Activated CD8-positive, alpha-beta T cell treated with anti-CD3 and anti-CD28 coated beads, Interleukin-2, amount 10 ng/mL, durations not matched to agents 7 days and 5 days (primary cell): ENCODE measurements around the gene FLT1. TPM values are rescaled to one million over a fixed set of nuclear protein-coding genes. Genes with fewer than 3 reads are reported as not detected.

Experiments
- ATAC-seq: fragments of 150-1000 bp; cut with Tn5 transposase; one replicate; pipeline ENCODE4 v1.10.0; 2021; ENCODE audit warnings: moderate library complexity
- CTCF ChIA-PET: fragments of 350-600 bp; sonication (Branson Sonifier 250); formaldehyde crosslinking; loops from one replicate; lab custom pipeline; 2021; ENCODE audit warnings: antibody characterized with exemption; lab: Charles Lee
- POLR2A ChIA-PET: fragments of 350-600 bp; sonication (Branson Sonifier 250); formaldehyde crosslinking; loops from one replicate; lab custom pipeline; 2021; ENCODE audit warnings: antibody characterized with exemption; lab: Charles Lee
- DNase-seq: peaks from one replicate; pipeline ENCODE4 v3.0.0-alpha.2; 2020
- H3K27ac Mint-ChIP-seq: one replicate; pipeline ENCODE4 v1.8.0; 2021; ENCODE audit warnings: mild to moderate bottlenecking, mixed read lengths
- H3K27me3 Mint-ChIP-seq: one replicate; pipeline ENCODE4 v1.8.0; 2021; ENCODE audit warnings: low read depth, mixed read lengths
- H3K36me3 Mint-ChIP-seq: one replicate; pipeline ENCODE4 v1.8.0; 2021; ENCODE audit warnings: low read depth, mixed read lengths
- H3K4me1 Mint-ChIP-seq: one replicate; pipeline ENCODE4 v1.8.0; 2021; ENCODE audit warnings: low read depth, mixed read lengths
- H3K4me3 Mint-ChIP-seq: one replicate; pipeline ENCODE4 v1.8.0; 2021; ENCODE audit warnings: mild to moderate bottlenecking, mixed read lengths
- H3K9me3 Mint-ChIP-seq: one replicate; pipeline ENCODE4 v1.8.0; 2022; ENCODE audit warnings: mixed read lengths; ENCODE audit not compliant: insufficient read depth
- total RNA-seq, 2 experiments: library from RNA; stranded (reverse); gene quantifications; one replicate each; pipeline ENCODE4 v1.2.3, GENCODE V29; 2021

The FLT1 gene, protein sequence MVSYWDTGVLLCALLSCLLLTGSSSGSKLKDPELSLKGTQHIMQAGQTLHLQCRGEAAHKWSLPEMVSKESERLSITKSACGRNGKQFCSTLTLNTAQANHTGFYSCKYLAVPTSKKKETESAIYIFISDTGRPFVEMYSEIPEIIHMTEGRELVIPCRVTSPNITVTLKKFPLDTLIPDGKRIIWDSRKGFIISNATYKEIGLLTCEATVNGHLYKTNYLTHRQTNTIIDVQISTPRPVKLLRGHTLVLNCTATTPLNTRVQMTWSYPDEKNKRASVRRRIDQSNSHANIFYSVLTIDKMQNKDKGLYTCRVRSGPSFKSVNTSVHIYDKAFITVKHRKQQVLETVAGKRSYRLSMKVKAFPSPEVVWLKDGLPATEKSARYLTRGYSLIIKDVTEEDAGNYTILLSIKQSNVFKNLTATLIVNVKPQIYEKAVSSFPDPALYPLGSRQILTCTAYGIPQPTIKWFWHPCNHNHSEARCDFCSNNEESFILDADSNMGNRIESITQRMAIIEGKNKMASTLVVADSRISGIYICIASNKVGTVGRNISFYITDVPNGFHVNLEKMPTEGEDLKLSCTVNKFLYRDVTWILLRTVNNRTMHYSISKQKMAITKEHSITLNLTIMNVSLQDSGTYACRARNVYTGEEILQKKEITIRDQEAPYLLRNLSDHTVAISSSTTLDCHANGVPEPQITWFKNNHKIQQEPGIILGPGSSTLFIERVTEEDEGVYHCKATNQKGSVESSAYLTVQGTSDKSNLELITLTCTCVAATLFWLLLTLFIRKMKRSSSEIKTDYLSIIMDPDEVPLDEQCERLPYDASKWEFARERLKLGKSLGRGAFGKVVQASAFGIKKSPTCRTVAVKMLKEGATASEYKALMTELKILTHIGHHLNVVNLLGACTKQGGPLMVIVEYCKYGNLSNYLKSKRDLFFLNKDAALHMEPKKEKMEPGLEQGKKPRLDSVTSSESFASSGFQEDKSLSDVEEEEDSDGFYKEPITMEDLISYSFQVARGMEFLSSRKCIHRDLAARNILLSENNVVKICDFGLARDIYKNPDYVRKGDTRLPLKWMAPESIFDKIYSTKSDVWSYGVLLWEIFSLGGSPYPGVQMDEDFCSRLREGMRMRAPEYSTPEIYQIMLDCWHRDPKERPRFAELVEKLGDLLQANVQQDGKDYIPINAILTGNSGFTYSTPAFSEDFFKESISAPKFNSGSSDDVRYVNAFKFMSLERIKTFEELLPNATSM (N-terminal part only)
- total RNA-seq = 1 to 10 TPM in 1 of 2 experiments, under 1 TPM in 1; 0.95 to 1.3 TPM

DNA sequence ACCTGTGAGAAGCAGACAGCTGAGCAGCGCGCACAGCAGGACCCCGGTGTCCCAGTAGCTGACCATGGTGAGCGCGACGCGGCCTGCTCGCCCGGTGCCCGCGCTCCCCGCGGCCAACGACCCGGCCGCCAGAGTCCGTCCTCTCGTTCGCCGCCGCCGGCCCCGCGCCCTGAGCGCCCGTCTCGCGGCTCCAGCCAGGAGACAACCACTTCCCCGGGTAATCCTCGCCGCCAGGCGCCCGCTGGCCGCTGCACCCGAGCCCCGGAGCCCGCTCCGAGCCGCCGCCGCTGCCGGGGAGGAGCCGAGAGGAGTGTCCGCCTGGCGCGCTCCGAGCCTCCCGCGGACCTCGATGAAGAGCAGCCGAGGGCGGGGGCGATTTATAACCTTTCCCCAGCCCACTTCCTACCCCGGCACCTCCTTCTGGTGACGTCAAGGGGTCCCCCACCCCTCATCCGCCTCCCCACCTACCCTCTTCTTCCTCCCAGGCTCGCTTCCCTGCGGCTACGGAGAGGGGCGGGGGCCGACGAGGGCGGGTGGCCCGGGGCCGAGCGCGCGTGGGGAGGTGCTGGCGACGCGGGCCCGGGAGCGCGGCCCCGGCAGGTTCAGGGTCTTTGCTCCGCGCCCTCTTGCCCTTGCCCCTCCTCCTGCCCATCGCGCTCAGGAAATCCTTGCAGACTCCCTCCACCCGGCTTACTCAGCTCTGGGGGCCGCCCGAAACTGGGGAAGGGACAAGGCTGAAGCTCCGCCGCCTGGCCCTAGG lies at the start of gene FLT1:
Gene FLT1 (minus strand): TSS at position 351 of the 760 bp plus-strand sequence. CDS start 285 bp downstream, at position 66.
- H3K27me3 Mint-ChIP-seq = peaks cover 50% of the 10 kb centered on the region

DNA sequence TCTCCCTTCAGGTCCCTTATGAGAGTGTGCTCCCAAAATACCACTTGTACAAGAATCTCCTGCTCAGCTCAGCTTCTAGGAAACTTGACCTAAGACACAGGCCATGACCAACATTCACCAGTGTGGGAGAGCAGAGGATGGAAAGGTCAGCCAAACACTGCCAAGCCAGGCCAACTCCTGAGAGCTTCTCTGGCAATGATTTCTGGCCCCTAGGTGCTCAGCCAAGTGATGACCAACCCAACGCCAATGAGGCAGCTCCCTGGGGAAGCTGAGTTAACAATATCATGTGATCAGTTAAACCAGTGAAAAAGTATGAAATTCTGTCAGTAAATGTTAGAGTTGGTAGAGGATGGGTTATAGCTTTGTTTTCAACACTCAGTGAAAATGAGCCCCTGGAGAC lies 49.1 kb upstream of the FLT1 start:
- DNase-seq = no peak
- Mint-ChIP-seq H3K4me3 (no peak overlapping the region), H3K27me3 (peaks cover 9% of the 10 kb centered on the region), H3K4me1 (no peaks in the 10 kb centered on the region), H3K36me3 (no peaks in the 10 kb centered on the region), H3K9me3 (no peaks in the 10 kb centered on the region), H3K27ac (no peak overlapping the region)
- ChIA-PET CTCF (no interaction called here), POLR2A (no interaction called here)
- ATAC-seq = no peak

More for the DNA sequence above, at the start of gene FLT1:
- peaks cover 25% of the 10 kb centered on the region for H3K4me1 Mint-ChIP-seq
- ChIA-PET POLR2A (interaction anchor here (1.0 kb wide), 1 partner anchor 164 kb away, joined by 3 read pairs; no protein-coding TSS in a partner anchor), CTCF (no interaction called here)
- peak within 1 kb of the TSS; percentile 43 for H3K4me3 Mint-ChIP-seq
- no peaks in the 10 kb centered on the region for H3K36me3 Mint-ChIP-seq
- peak; percentile 46 for DNase-seq
- H3K27ac Mint-ChIP-seq = no peak within 1 kb of the TSS
- peak; percentile 50 for ATAC-seq
- H3K9me3 Mint-ChIP-seq = no peaks in the 10 kb centered on the region

DNA sequence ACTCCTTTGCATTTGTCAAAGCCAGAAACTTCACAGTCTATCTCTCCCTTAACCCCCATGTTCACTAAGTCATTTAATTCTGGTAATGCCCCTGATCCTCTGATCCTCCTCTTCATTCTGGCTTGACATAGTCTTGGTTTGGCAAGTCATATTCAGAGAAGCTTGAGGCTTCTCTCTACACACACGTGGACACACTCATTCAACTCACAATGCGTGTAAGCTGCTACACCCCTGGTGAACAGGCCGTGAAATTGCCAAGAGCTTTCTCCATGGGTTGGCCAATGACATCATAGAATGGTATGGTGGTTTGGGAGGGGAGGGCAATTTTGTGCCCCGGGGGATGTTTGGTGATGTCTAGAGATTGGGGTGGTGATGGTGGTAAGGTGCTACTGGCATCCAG lies 47.9 kb upstream of the FLT1 start:
- peaks cover 8% of the 10 kb centered on the region for H3K27me3 Mint-ChIP-seq
- ChIA-PET POLR2A (no interaction called here), CTCF (no interaction called here)
- DNase-seq = no peak
- no peaks in the 10 kb centered on the region for H3K4me1 Mint-ChIP-seq
- ATAC-seq = no peak
- H3K4me3 Mint-ChIP-seq = no peak overlapping the region
- H3K9me3 Mint-ChIP-seq = no peaks in the 10 kb centered on the region
- H3K36me3 Mint-ChIP-seq = no peaks in the 10 kb centered on the region
- no peak overlapping the region for H3K27ac Mint-ChIP-seq

DNA sequence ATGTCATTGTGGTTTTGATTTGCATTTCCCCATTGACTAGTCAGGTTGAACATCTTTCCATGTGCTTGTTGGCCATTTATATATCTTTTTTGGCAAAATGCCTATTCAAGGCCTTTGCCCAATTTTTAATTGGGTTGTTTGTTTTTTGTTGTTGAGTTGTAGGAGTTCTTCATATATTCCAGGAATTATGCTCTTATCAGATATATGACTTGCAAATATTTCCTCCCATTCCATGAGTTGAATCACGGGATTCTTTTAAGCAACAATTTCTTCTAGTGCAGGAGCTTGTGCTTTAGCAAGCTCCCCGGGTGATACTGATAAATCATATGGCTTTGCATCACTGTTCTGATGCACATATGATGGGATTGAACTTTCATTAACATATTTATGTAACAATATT lies 47.0 kb upstream of the FLT1 start:
- H3K4me3 Mint-ChIP-seq = no peak overlapping the region
- ATAC-seq = no peak
- H3K36me3 Mint-ChIP-seq = no peaks in the 10 kb centered on the region
- POLR2A ChIA-PET = no interaction called here
- H3K27ac Mint-ChIP-seq = no peak overlapping the region
- CTCF ChIA-PET = no interaction called here
- DNase-seq = no peak
- no peaks in the 10 kb centered on the region for H3K4me1 Mint-ChIP-seq
- H3K27me3 Mint-ChIP-seq = peaks cover 10% of the 10 kb centered on the region
- H3K9me3 Mint-ChIP-seq = no peaks in the 10 kb centered on the region

DNA sequence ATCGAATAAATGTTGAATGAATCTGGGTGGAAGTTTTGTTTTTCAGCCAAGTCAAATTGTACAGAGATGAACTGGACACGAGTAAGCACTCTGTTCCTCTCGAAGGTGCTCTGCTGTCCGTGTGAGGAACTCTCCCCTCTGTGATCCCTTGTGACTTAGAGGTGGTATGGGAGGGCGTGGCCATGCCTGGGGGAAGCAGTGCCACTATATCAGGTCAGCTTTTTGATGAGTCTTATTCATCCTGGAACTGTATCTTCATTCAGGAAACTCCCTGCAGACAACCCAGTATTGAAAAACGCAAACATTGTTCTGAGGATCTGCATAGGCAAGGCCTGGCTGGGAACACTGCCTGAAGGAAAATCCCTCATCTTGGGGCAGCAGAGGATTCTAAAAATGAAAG lies 45.7 kb upstream of the FLT1 start:
- no peaks in the 10 kb centered on the region for H3K4me1 Mint-ChIP-seq
- DNase-seq (no peak), ATAC-seq (no peak)
- H3K9me3 Mint-ChIP-seq = no peaks in the 10 kb centered on the region
- H3K27ac Mint-ChIP-seq = no peak overlapping the region
- no peaks in the 10 kb centered on the region for H3K36me3 Mint-ChIP-seq
- H3K27me3 Mint-ChIP-seq = peaks cover 11% of the 10 kb centered on the region
- no peak overlapping the region for H3K4me3 Mint-ChIP-seq
- POLR2A ChIA-PET = no interaction called here
- CTCF ChIA-PET = no interaction called here

DNA sequence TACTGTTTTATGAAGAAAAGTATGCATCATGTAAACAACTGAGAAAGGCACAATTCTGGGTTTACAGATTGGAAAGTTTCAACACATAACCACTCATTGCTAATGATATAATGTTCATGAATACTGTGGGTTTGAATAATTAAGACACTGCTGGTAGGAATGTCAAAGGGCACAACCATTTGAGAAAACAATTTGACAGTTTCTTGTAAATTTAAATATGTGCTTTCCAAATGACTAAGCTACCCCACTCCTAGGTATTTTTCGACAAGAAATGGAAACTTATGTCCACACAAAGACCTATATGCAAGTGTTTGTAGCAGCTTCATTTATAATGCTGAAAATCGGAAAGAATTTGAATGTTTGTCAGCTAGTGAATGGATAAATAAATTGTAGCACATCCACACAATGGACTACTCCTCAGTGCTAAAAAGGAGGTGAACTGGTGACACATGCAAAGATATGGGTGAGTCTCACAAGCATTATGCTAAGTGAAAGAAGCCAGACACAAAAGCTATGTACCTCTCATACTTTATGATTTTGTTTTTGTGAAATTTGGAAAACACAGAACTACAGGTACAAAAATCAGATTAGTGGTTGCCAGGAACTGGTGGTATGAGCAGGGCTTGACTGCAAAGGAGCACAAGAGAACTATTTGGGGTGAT lies 44.8 kb upstream of the FLT1 start:
- Mint-ChIP-seq H3K4me3 (no peak overlapping the region), H3K9me3 (no peaks in the 10 kb centered on the region), H3K36me3 (no peaks in the 10 kb centered on the region), H3K27ac (no peak overlapping the region), H3K4me1 (no peaks in the 10 kb centered on the region), H3K27me3 (peaks cover 12% of the 10 kb centered on the region)
- ChIA-PET CTCF (no interaction called here), POLR2A (no interaction called here)
- no peak for ATAC-seq
- DNase-seq = no peak

DNA sequence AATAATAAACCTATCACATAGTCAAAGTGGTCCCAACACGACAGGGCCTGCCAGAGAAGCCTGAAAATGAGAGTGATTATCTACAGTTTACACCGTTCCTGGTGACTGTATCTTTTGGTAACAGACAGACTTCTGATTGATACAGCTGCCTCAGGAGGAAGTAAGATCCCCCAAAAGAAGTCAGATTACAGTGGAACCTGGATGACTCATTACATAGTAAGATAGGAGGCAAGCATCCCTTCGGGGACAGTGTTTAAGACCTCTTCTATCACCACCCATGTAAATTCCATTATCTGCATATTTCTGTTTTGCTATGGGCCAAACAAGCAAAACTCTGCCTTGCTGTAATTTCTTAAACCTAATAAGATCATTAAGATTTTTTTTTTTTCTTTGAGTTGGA lies 44.0 kb upstream of the FLT1 start:
- Mint-ChIP-seq H3K9me3 (no peaks in the 10 kb centered on the region), H3K36me3 (no peaks in the 10 kb centered on the region), H3K4me1 (no peaks in the 10 kb centered on the region), H3K27me3 (peaks cover 14% of the 10 kb centered on the region), H3K27ac (no peak overlapping the region), H3K4me3 (no peak overlapping the region)
- no peak for ATAC-seq
- ChIA-PET CTCF (no interaction called here), POLR2A (no interaction called here)
- DNase-seq = no peak

DNA sequence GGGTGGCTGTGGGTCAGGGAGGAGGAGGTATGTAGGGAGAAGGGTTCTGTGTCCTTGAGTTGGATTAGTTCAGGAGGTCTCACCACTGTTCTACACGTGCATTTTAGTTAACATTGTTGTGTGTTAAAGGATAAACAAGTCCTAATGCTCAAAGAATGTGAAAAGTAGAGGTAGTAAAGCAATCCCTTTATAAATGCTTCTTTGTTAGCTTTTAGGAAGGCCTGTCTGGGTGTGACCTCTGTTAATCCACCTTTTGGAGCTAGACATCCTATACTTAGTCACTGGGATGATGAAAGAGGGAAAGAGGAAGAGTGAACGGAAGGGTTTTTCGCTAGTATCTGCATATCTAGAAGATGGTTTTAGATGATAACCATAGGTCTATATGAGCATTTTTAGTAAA lies 42.2 kb upstream of the FLT1 start:
- DNase-seq (no peak), ATAC-seq (no peak)
- Mint-ChIP-seq H3K27me3 (peaks cover 25% of the 10 kb centered on the region), H3K4me3 (no peak overlapping the region), H3K4me1 (peaks cover 3% of the 10 kb centered on the region), H3K27ac (no peak overlapping the region), H3K36me3 (no peaks in the 10 kb centered on the region), H3K9me3 (no peaks in the 10 kb centered on the region)
- ChIA-PET CTCF (interaction anchor here (0.6 kb wide), 1 partner anchor 438 kb away, joined by 3 read pairs; no protein-coding TSS in a partner anchor), POLR2A (no interaction called here)

DNA sequence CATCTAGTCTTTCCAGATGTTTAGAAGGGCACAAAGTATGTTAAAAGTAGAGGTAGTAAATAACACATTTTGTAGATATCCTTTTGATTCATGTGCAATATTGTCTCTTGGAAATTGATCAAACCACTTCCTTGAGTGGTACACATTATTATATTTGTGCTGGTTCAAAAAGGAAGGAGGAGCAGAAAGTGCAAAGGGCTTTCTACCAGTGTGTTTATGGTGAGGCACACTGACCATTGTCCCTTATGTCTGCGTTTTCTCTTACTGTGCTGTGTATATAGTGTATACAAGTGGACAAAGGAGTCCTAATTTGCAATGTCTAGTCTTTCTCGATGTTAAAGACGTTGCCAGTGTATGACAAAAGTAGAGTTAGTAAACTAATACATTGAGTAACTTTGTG lies 41.4 kb upstream of the FLT1 start:
- Mint-ChIP-seq H3K9me3 (no peaks in the 10 kb centered on the region), H3K4me1 (peaks cover 3% of the 10 kb centered on the region), H3K36me3 (no peaks in the 10 kb centered on the region), H3K27me3 (peaks cover 25% of the 10 kb centered on the region), H3K27ac (no peak overlapping the region), H3K4me3 (no peak overlapping the region)
- ATAC-seq (no peak), DNase-seq (no peak)
- ChIA-PET POLR2A (no interaction called here), CTCF (no interaction called here)

DNA sequence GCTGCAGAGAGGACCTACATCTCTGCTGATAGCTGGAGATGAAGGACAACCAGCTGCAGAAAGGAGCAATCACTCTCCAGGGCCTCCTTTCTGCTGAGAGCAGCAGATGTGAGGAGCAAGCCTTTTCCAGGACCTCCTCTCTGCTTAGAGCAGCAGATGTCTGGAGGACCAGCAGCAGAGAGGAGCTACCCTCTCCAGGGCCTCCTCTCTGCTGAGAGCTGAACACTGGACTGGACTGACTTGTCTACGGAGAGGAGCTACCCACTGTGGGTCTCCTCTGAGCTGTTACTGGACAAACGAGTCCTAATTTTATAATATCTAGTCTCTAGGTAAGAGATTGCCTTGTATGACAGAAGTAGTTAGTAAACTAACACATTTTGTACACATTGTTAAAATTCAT lies 40.8 kb upstream of the FLT1 start:
- CTCF ChIA-PET = no interaction called here
- H3K27me3 Mint-ChIP-seq = peaks cover 25% of the 10 kb centered on the region
- ATAC-seq = no peak
- no peaks in the 10 kb centered on the region for H3K9me3 Mint-ChIP-seq
- POLR2A ChIA-PET = no interaction called here
- DNase-seq = no peak
- H3K4me3 Mint-ChIP-seq = no peak overlapping the region
- H3K27ac Mint-ChIP-seq = no peak overlapping the region
- no peaks in the 10 kb centered on the region for H3K36me3 Mint-ChIP-seq
- H3K4me1 Mint-ChIP-seq = peaks cover 3% of the 10 kb centered on the region

DNA sequence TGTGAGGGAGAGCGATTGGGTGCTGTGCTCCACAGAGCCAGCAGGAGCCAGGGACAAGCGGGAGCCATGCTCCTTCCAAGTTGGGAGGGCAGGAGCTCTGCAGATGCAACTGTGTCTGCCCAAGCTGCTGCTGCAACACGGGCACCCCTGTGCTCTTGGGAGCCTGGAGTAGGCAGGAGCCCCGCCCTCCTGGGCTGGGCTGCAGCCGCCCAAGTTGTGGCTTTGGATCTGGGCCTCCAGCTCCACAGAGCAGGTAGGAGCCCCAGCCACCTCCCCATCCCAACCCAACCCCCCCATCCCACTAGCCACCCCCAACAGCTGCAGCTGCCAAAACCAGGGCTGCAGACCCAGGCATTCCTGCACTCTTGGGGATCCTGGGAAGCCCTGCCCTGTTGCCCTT lies 39.9 kb upstream of the FLT1 start:
- Mint-ChIP-seq H3K9me3 (no peaks in the 10 kb centered on the region), H3K27me3 (peaks cover 25% of the 10 kb centered on the region), H3K4me1 (peaks cover 3% of the 10 kb centered on the region), H3K36me3 (no peaks in the 10 kb centered on the region), H3K4me3 (no peak overlapping the region), H3K27ac (no peak overlapping the region)
- ChIA-PET POLR2A (no interaction called here), CTCF (no interaction called here)
- no peak for DNase-seq
- ATAC-seq = no peak
